Activated CD4-positive, alpha-beta T cell treated with anti-CD3 and anti-CD28 coated beads, Interleukin-2, amount 50 U/mL, for 16 hours (primary cell): ENCODE data around the gene RET.

Experiments used
- DNase-seq: peaks from one replicate; pipeline ENCODE4 v3.0.0-alpha.2; 2020

The RET gene

DNA sequence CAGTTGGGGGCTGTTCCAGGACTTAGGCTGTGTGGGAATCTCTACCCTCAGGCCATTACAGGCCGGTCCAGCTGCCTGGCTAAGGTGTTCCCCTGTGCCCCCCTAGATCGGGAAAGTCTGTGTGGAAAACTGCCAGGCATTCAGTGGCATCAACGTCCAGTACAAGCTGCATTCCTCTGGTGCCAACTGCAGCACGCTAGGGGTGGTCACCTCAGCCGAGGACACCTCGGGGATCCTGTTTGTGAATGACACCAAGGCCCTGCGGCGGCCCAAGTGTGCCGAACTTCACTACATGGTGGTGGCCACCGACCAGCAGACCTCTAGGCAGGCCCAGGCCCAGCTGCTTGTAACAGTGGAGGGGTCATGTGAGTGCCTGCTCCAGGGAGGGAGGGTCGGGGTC lies 34.2 kb downstream of the RET start:
- DNase-seq: no peak

DNA sequence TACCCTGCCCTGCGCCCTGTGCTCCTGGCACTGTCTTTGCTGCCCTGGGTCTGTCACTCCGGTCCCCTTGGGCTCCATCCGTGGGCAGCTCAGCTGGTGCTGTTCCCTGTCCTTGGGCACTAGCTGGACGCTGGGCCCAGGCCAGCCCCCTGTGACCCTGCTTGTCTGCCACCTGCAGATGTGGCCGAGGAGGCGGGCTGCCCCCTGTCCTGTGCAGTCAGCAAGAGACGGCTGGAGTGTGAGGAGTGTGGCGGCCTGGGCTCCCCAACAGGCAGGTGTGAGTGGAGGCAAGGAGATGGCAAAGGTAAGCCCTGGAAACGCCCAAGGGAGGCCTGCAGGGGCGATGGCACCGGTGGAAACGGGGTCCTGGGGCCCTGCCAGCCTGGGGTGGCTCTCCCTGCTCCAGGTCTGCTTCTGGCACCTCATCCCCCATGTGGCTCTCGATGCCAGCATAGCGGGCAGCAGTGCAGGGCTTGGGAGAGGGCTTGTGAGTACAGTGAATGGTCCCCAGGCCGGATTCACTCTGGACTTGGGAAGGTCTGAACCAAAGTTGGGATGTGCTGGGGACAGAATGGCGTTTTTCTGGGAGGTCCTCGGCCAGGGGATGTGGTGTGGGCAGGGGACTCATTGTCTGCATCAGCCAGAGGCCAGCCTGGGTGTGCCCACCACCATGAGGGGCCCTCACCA lies 35.2 kb downstream of the RET start:
- DNase-seq: no peak

DNA sequence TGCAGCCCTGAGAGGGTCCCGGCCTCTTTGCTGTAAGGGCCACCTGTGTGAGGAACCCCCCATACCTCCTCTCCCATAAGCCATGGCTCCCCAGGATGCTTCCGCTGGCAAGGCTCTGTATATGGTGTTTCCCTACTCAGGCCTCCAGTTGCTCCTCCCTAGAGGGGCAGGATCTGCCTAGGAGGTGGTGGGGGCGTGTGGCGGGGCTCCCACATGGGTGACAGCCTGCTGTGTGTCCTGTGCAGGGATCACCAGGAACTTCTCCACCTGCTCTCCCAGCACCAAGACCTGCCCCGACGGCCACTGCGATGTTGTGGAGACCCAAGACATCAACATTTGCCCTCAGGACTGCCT lies 35.7 kb downstream of the RET start:
- DNase-seq: no peak

DNA sequence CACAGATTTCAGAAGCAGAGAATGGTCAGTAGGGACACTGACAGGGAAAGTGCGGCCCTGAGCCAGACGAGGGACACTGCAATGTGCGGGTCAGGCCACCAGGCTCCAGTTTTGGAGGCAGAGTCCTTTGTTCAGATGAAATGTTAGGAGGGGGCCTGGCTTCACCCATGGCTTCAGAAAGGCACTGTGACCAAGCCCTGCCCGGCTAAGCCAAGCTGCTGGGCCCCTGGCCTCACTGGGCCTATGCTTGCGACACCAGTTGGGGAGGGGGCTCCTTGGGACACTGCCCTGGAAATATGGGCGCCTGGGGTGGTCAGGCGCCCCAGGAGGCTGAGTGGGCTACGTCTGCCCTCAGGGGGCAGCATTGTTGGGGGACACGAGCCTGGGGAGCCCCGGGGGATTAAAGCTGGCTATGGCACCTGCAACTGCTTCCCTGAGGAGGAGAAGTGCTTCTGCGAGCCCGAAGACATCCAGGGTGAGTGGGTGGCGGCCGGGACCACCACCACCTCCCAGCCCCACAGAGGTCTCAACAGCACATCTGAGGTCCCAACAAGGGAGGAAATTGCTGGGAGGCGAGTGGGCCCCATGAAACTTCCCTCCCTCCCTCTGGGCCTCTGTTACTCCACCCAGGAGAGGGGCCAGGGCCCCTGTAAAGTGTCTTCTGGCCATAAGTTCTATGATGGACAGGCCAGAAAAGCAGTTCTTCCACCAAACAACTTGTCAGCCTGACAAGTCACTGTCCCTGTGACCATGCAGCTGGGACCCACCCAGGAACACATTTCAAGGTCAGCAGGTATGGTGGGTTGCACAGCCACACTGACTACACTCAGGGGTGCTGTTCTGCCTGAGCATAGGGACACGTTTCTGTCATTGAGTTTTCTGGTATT lies 36.6 kb downstream of the RET start:
- no peak for DNase-seq

DNA sequence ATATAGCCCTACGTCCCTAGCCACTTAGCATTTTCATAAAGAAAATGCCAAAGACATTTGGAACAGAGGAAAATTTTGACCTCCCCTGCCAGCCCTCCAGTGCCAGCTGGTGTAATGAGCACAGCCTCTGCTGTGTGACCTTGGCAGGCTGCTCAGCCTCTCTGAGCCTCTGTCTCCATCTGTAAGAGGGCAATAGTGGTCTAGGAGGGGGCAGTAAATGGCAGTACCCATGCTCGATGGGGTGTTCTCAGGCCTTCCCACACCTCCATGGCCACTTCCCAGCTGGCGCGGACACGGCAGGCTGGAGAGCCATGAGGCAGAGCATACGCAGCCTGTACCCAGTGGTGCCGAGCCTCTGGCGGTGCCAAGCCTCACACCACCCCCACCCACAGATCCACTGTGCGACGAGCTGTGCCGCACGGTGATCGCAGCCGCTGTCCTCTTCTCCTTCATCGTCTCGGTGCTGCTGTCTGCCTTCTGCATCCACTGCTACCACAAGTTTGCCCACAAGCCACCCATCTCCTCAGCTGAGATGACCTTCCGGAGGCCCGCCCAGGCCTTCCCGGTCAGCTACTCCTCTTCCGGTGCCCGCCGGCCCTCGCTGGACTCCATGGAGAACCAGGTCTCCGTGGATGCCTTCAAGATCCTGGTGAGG lies 37.3 kb downstream of the RET start:
- DNase-seq: no peak

DNA sequence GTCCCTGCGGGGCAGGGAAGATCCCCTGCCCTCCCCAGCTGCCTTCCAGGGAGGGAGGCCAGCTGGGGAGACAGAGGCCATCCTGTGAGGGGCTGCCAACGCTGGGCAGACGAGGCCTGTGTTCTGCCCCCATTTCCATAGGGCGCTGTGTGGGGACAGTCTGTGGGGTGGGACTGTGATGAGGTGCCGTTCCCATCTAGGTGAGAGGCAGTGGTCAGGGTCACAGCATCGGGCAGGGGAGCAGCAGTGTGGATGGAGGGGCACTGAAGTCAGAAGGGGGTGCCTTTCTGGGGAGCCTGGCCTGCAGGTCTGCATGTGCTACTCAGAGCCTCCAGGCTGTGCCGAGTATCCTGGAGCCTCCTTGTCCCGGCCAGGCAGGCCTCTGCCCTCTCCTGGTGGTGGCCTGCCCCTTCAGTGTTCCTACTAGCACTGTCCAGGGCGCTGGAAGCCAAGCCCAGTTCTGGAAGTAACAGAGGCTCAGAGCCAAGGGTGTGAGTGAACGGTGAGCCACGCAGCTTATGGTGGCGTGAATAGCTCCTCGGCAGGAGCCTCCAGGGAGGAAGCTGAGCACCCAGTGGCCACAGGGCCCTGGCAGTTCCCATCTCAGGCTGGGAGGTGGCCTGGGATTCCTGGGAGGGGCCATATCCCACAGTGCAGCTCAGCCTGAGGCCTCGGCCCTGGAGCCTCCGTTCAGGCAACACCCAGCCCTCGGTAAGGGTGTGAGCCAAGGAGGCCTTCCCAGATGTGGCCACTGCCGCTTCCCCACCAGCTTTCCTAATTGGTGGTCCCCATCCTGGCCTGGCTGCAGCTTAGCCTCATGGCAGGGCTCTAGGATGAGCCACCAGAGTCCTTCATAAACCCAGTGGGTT lies 38.1 kb downstream of the RET start:
- DNase-seq: no peak

DNA sequence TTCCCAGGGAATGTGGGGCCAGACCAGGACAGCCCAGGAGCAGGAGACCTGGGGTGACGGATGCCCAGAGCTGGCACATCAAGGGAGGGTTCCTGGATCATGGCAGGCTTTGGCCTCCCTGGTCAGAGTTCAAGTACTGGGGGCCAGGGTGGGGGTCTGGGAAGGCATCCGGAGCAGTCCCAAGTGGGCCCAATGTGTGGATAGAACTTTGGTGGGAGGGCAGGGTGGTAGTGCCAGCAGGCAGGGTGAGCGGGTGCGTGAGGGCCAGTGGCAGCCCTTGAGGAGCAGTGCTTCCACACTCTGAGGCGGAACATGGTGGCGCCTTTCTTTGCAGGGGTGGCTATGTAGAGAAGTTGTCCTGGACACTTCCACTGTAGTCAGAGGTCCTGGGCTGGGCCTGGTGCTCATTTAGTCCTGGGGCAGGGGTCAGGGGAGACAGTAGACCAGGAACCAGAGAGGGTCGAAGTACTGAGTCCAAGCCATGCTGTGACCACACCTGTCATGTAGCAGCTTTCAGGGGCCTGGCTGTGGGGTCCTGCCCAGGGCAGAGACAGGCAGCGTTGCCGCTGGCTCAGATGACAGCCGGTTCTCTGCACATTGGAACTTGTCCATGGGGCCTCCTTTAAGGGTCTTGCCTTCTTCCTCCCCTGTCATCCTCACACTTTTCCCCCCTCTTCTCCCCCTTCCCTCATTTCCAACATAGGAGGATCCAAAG lies 39.2 kb downstream of the RET start:
- no peak for DNase-seq

DNA sequence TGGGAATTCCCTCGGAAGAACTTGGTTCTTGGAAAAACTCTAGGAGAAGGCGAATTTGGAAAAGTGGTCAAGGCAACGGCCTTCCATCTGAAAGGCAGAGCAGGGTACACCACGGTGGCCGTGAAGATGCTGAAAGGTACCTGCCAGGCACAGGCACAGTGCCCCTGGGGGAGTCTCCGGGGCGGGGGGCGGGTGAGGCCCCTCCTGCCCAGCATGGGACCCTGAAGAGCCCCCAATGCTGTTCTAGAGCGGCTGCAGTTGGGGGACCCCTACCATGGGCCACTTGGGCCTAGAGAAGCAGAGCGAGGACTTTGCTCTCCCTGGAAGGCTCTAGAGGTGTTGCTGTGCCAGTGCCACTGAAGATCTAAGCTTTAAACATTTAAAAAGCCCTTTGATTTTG lies 39.7 kb downstream of the RET start:
- no peak for DNase-seq

DNA sequence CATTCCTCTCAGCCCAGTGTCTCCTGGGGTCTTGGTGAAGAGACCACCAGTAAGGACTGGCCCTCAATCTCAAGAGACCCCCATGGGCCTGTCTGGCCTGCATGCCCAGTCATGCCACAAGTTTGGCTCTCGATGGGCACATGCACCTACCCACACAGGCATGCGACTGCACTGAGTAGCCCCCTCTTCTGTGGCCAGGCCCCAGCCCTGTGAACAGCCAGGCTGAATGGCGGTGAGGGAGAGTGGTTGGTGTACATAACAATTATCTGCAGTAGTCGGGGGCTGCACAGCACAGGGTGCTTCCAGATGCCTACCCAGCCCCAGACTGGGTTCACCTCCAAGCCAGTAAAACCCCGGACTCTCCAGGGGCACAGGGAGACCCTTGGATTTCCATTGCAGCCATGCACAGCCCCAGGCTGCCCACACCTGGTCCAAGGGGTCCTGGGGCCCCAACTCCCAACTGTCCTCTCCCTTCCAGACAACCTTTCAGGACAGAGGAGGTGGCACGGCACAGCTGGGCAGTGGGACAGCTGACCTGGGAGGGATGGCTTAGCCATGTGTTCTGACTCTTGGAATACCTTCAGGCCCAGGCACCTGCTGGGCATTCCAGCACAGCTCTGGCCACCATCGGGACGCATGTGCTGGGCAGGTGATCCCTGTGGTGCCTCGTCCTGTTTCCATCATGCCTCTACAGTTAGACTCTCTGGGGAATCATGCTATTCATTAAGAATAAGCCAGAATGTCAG lies 40.3 kb downstream of the RET start:
- DNase-seq: no peak

DNA sequence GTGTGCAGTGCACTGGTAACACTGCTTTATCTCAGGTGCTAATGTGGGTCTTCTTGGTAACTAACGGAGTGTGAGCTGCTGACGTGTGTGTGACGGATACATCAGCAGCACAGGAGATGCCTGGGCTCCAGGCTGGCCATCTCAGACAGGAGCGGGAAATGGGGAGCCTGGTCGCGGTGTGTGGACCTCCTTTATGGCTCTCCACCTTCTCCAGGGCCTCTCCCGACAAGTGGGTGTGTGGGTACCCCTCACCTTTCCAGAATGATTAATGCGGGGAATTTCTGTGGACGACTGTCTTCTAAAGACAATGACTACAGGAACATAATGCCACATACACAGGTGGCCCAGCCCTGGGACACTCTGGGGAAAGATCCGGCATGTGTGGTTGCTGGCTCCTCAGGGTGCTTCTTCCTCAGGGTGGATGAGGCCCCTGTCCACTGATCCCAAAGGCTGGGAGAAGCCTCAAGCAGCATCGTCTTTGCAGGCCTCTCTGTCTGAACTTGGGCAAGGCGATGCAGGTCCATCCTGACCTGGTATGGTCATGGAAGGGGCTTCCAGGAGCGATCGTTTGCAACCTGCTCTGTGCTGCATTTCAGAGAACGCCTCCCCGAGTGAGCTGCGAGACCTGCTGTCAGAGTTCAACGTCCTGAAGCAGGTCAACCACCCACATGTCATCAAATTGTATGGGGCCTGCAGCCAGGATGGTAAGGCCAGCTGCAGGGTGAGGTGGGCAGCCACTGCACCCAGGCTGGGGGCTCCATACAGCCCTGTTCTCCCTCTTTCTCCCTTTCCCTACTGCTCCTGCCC lies 41.1 kb downstream of the RET start:
- DNase-seq: no peak

DNA sequence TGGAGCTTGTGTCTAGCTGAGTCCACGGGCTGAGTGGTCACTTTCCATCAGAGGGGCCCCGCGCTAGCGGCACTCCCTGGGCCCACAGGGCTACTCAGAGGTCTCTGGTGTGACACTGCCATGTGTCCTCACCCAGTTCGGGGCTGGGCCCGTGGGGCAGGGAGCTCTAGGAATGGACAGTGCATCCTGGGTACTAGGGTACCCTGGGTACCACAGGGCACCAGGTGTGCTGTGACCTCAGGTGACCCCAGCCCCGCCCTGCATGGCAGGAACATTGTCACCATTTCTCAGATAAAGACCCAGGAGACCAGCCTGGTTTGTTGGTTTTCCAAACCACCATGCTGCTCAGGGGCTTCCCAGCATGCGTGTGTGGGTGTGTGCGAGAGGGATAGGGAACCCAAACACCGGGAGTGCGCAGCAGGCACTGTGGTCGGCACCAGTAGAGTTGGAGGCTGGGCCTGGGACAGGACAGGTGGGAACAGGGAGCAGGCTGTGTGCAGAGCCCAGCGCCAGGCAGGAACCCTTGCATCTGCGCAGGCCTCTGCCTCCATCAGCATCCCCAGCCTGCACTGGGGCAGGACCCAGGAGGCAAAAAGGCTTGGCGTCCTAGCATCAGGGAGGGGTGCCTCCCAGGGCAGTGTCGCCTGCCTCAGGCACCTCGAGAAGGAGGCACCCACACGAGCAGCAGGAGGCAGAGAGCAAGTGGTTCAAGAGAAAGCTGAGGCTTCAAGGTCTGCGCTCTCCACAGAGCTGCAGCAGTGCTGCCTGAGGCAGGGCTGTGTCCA lies 42.0 kb downstream of the RET start:
- DNase-seq: no peak

DNA sequence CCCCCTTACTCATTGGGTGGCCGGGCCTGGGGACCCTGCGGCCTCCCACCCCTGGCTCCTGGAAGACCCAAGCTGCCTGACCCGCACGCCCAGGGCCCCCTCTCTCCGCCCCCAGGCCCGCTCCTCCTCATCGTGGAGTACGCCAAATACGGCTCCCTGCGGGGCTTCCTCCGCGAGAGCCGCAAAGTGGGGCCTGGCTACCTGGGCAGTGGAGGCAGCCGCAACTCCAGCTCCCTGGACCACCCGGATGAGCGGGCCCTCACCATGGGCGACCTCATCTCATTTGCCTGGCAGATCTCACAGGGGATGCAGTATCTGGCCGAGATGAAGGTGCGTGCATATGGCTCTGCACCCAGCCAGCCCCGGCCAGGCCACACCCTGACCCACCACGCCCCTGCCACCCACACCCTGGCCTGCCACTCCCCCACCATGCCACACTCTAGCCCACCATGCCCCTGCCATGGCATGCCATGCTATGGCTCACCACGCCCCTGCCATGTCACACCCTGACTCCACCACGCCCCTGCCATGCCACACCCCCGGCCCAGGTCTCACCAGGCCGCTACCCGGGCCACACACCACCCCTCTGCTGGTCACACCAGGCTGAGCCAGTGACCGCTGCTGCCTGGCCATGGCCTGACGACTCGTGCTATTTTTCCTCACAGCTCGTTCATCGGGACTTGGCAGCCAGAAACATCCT lies 42.7 kb downstream of the RET start:
- no peak for DNase-seq

DNA sequence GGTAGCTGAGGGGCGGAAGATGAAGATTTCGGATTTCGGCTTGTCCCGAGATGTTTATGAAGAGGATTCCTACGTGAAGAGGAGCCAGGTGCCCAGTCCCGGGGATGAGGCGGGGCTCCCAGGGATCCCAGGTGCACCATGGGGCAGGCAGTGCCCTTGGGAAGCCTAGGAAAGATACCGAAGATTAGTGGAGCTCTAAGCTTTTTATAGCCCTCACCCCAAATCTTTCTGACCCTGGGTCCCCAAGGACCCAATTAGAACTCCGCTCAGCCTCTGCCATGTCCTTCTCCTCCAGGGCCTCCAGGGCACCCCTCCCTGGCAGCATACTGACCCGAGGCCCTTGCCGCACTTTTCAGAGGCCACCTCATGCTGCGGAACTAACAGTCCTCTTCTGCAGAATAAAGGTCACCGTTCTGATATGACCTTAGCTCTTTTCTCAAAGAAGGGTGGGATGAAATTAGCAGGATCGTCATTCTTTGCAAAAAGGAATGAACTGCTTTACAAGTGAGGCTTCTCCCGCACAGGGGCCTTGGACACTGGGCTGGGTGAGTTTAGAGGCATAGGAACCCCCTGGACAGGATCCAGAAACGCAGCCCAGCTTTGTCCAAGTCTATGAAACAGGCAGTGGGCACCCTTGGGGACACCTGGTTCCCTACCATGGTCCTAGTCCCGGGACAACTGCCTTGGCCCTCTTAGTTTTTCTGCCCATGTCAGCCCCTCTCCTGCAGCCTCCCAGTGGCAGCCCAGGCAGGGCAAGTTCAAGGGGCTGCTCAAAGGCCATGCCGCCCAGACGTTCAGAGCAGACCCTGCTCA lies 43.5 kb downstream of the RET start:
- no peak for DNase-seq

DNA sequence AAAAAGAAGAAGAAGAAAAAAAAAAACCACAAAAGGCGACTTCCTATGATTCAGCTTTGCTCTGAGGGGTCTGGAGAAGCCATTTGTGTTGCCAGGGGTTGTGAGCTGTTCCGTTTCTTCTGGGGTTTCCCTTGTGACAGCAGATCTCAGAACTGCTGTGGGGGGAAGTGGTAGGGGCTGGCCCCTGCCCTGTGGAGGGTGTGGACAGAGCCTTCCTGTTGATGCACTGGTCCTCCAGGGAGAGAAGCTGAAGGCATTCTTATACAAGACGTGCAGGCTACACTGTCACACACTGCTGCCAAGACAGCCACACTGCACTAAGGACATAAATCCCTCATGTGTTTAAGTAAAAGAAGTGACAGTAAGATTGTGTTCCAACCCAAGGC lies 44.1 kb downstream of the RET start:
- DNase-seq: peak; percentile 95

DNA sequence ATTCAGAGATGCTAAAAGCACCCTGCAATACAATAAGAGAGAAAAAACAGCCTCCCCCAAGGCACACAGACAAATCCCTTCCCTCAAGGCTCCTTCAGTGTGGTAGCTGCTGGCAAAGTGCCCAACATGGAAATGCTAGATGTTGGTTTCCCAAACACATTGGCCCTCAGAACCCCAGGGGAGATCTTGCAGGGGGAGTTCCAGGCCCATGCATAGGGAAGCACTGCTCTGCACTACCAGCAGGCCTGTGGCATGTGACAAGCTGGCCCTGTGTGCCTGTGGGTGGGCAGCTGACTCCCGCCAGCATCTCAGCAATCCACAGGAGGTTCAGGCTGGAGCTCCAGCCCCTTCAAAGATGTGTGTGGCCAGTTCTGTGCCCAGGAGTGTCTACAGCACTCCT lies 44.6 kb downstream of the RET start:
- DNase-seq: peak; percentile 21

DNA sequence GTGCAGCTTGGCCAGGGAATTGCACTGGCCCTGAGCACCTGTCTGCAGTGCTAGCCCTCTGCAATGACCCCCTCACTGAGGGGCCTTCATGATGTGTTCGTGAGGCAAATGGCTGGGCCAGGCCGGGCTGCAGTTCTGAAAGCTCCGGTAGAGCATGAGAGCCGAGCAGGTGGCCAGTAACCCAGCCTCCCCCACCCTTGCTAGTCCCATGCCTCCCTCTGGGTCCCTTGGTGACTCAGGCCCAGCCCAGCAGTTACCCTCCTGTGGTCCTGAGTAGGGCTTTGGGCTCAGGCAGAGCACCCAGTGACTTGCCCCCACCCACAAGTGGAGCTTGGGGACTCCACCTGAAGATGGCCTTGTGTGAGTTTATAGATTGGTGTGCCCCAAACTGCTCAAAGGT lies 45.2 kb downstream of the RET start:
- no peak for DNase-seq

DNA sequence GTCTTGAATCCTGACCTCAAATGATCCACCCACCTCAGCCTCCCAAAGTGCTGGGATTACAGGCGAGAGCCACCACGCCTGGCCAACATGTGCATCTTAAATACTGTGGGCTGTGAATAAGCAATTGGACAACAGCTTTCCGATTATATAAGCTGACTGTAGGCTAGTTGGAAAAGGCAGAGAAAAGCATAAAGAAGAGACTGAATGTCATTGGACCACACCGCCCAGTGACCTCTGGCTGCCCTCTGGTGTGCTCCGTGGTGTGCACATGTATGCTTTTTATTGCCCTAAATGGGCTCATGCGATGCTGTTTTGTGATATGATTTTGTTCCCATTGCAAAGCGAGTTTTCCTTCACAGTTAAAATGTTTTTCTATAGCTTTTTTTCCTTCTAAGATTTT lies 46.0 kb downstream of the RET start:
- DNase-seq: no peak

DNA sequence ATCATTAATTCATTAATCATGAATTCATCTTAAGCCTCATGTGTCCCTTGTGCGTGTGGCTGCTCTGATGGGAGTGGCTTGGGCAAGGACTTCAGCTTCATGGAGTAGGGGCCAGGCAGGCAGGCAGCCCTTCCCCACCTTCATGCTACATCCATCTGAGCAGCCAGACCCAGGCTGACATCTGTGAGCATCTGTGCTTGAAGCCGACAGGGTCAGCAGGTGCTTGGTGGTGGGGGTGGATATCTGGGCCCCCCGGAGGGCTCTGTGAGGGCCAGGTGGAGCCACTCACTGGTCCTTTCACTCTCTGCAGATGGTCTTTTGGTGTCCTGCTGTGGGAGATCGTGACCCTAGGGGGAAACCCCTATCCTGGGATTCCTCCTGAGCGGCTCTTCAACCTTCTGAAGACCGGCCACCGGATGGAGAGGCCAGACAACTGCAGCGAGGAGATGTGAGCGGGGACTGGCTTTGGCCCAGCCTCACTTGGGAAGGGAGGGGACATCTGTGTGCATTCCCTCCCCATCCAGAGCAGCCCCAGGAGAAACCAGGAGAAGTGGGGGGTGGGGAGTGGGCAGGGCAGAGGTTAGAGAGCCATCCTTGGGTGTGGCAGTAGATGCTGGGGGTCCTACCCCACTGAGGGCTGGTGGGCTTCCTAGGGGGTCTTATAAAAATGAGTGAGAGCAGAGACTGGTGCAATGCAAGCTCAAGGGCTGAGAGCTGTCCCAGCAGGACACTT lies 46.7 kb downstream of the RET start:
- DNase-seq: no peak
